ENCODE data around the gene LCLAT1. TPM values are rescaled to one million over a fixed set of nuclear protein-coding genes. Genes with fewer than 3 reads are reported as not detected.

LCLAT1 gene
- total RNA-seq, 2 donors from 2014 or later = 14.8 to 43.9 TPM

DNA sequence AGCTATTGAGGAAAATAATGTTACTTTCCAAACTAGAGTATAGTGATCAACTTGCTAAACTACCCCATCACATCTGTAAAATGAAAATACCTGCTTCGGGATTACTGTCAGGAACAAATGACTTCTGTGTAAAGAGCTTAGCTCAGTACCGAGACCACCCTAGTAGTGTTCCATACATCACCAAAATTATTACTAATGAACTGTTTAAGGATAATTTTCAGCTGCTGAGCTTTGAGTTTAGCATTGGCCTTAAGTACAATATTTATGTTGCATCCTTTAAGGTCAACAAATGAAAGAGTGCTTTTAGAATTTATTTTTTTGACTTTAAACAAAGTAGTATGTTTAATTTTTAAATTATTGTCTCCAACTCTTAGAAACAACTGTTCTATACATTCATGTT lies 144.1 kb downstream of the LCLAT1 start:
- Histone ChIP-seq H3K27me3 (replicated peaks; ENCODE audit: insufficient read depth) (no peaks in the 10 kb centered on the region), H3K4me1 (ENCODE audit: control insufficient read depth in 1 of 2, low read depth in 2 of 2) (peaks cover 20 to 31% of the 10 kb centered on the region in 2 donors), H3K27ac (no peak overlapping the region), H3K36me3 (no peaks in the 10 kb centered on the region), H3K9me3 (no peaks in the 10 kb centered on the region), H3K4me3 (no peak overlapping the region)
- ATAC-seq (ENCODE audit: insufficient number of reproducible peaks, low FRiP score, low read depth) (no peak), DNase-seq (ENCODE audit: low spot score) (no peak)
- TF ChIP-seq, protein P1, sequence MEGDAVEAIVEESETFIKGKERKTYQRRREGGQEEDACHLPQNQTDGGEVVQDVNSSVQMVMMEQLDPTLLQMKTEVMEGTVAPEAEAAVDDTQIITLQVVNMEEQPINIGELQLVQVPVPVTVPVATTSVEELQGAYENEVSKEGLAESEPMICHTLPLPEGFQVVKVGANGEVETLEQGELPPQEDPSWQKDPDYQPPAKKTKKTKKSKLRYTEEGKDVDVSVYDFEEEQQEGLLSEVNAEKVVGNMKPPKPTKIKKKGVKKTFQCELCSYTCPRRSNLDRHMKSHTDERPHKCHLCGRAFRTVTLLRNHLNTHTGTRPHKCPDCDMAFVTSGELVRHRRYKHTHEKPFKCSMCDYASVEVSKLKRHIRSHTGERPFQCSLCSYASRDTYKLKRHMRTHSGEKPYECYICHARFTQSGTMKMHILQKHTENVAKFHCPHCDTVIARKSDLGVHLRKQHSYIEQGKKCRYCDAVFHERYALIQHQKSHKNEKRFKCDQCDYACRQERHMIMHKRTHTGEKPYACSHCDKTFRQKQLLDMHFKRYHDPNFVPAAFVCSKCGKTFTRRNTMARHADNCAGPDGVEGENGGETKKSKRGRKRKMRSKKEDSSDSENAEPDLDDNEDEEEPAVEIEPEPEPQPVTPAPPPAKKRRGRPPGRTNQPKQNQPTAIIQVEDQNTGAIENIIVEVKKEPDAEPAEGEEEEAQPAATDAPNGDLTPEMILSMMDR (IDR thresholded peaks at IDR 0.05) = no peak

DNA sequence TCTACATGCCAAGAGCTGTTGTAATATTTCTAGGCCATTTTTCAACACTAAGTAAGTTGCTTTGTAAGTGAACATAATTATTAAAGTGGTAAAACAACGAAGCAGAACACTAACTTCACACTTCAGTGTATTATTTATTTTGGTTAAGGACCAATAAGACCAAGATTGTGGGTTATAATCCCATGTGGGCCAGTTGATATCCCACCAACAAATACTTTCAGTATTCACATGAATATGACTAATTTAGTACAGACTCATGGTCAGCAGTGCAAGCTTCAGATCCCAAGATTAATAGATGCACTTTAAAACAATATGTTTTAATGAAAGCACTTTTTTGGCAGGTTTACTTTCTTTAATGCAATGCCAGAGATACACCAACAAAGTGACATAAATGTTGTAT lies 154.3 kb downstream of the LCLAT1 start:
- H3K27me3 ChIP-seq (replicated peaks; ENCODE audit: insufficient read depth) = no peaks in the 10 kb centered on the region
- ATAC-seq (ENCODE audit: insufficient number of reproducible peaks, low FRiP score, low read depth) = no peak

DNA sequence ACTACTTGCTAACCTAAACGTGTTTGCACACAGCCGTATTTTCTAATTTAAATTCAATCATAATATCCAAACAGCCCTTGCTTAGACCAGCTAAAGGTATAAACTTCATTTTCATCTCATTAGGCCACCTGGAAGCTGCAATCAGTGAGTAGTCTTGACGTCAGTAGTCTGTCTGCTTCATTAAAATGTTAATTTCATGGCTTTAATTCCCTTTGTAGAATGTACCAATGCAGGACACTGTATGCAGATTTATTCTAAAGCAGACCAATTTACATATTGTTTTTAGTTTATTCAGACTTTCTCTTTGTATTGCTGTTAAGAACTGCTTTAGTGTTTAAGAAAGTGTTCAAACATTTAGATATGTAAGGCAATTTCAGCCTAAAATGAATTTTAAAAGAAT lies 158.2 kb downstream of the LCLAT1 start:
- TF ChIP-seq, protein P1 (IDR thresholded peaks at IDR 0.05) = no peak
- no peaks in the 10 kb centered on the region for H3K9me3 ChIP-seq
- H3K27ac ChIP-seq = no peak overlapping the region
- peaks cover 0 to 12% of the 10 kb centered on the region in 2 donors for H3K4me1 ChIP-seq (ENCODE audit: control insufficient read depth in 1 of 2, low read depth in 2 of 2)
- DNase-seq (ENCODE audit: low spot score) = no peak
- ATAC-seq (ENCODE audit: insufficient number of reproducible peaks, low FRiP score, low read depth) = no peak
- H3K4me3 ChIP-seq = no peak overlapping the region
- H3K36me3 ChIP-seq = no peaks in the 10 kb centered on the region
- no peaks in the 10 kb centered on the region for H3K27me3 ChIP-seq (replicated peaks; ENCODE audit: insufficient read depth)

More for the DNA sequence above, 154.3 kb downstream of the LCLAT1 start:
- TF ChIP-seq, protein P1 (IDR thresholded peaks at IDR 0.05) = no peak
- H3K4me3 ChIP-seq = no peak overlapping the region
- no peaks in the 10 kb centered on the region for H3K9me3 ChIP-seq
- no peaks in the 10 kb centered on the region for H3K36me3 ChIP-seq
- H3K4me1 ChIP-seq (ENCODE audit: control insufficient read depth in 1 of 2, low read depth in 2 of 2) = peaks cover 0 to 12% of the 10 kb centered on the region in 2 donors
- no peak overlapping the region for H3K27ac ChIP-seq
- DNase-seq (ENCODE audit: low spot score) = no peak

DNA sequence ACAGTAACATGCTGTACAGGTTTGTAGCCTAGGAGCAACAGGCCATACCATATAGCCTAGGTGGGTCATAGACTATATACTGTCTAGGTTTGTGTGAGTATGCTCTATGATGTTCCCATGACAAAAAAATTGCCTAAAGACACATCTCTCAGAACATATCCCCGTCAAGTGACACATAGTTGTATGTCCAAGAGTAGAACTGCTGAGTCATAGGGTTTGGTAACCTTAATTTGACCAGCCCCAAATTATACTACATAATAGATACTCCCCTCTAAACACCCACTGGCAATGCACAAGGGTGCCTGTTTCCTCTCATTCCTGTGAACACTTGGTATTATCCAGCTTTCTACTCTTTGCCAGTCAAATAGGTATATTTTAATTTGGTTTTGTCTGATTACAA lies 161.6 kb downstream of the LCLAT1 start:
- no peaks in the 10 kb centered on the region for H3K9me3 ChIP-seq
- no peaks in the 10 kb centered on the region for H3K27me3 ChIP-seq (replicated peaks; ENCODE audit: insufficient read depth)
- no peak overlapping the region for H3K4me3 ChIP-seq
- no peak for ATAC-seq (ENCODE audit: insufficient number of reproducible peaks, low FRiP score, low read depth)
- H3K27ac ChIP-seq = no peak overlapping the region
- DNase-seq (ENCODE audit: low spot score) = no peak
- TF ChIP-seq, protein P1 (IDR thresholded peaks at IDR 0.05) = no peak
- H3K36me3 ChIP-seq = no peaks in the 10 kb centered on the region
- H3K4me1 ChIP-seq (ENCODE audit: control insufficient read depth in 1 of 2, low read depth in 2 of 2) = peaks cover 0 to 4% of the 10 kb centered on the region in 2 donors

DNA sequence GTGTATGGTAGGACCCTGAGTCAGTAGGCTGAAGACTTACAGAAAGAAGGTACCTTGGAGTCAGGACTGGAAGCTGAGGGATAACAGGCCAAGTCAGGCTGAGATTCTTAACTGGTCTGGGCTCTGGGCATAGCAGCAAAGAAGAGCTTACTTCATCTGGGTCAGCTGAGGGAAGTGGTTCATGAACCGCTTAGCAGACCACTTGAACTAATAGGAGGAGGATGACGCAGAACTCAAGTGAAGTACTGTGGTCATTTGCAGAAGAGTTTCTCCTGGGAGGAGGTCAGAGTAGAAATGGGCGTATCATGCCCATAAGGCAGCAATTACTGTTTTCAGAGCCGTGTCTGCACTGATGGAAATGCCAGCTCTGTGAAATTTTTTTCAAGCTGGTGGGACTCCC lies 164.5 kb downstream of the LCLAT1 start:
- Histone ChIP-seq H3K27ac (no peak overlapping the region), H3K4me3 (no peak overlapping the region), H3K36me3 (no peaks in the 10 kb centered on the region), H3K9me3 (no peaks in the 10 kb centered on the region), H3K27me3 (replicated peaks; ENCODE audit: insufficient read depth) (no peaks in the 10 kb centered on the region), H3K4me1 (ENCODE audit: control insufficient read depth in 1 of 2, low read depth in 2 of 2) (peaks cover 0 to 4% of the 10 kb centered on the region in 2 donors)
- ATAC-seq (ENCODE audit: insufficient number of reproducible peaks, low FRiP score, low read depth) (no peak), DNase-seq (ENCODE audit: low spot score) (no peak)
- TF ChIP-seq, protein P1 (IDR thresholded peaks at IDR 0.05) = no peak
